Islet precursor cell (in vitro differentiated cells): ENCODE data around the gene FCMR.

Experiments
- DNase-seq: peaks from one replicate; pipeline ENCODE4 v3.0.0-alpha.2; 2018

The FCMR gene, protein sequence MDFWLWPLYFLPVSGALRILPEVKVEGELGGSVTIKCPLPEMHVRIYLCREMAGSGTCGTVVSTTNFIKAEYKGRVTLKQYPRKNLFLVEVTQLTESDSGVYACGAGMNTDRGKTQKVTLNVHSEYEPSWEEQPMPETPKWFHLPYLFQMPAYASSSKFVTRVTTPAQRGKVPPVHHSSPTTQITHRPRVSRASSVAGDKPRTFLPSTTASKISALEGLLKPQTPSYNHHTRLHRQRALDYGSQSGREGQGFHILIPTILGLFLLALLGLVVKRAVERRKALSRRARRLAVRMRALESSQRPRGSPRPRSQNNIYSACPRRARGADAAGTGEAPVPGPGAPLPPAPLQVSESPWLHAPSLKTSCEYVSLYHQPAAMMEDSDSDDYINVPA

GRCh38 chr1:206921772-206922265, at the start of gene FCMR:
FCMR (minus strand) TSS chr1:206921941; CDS start chr1:206921854, 87 bp downstream.
- no peak for DNase-seq

GRCh38 chr1:206971029-206971655, 49.4 kb upstream of the FCMR start:
- DNase-seq: no peak

GRCh38 chr1:206970446-206970845, 48.7 kb upstream of the FCMR start, which contains the start of gene FCAMR:
FCAMR (minus strand) TSS chr1:206970460; CDS start chr1:206970125, 335 bp downstream.
- DNase-seq: peak; percentile 7

DNA sequence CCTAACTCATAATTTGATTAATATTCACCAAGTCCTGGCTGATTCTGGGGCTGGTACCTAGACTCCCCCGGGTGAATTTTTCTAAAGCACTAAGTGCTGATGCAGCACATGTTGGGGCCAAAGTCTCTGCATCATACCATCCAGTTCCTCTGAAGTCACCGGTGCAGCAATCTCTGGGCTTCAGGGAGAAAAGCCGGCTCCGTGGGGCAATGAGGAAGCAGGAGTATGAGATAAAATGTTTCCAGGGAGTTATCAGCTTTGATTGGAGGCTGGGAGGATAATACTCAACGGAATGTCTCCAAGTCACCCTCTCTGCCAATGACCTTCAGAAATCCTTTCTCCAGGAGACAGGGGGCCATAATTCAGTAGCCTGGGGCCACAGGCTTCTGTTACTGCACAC, 47.3 kb upstream of the FCMR start:
- DNase-seq: no peak

DNA sequence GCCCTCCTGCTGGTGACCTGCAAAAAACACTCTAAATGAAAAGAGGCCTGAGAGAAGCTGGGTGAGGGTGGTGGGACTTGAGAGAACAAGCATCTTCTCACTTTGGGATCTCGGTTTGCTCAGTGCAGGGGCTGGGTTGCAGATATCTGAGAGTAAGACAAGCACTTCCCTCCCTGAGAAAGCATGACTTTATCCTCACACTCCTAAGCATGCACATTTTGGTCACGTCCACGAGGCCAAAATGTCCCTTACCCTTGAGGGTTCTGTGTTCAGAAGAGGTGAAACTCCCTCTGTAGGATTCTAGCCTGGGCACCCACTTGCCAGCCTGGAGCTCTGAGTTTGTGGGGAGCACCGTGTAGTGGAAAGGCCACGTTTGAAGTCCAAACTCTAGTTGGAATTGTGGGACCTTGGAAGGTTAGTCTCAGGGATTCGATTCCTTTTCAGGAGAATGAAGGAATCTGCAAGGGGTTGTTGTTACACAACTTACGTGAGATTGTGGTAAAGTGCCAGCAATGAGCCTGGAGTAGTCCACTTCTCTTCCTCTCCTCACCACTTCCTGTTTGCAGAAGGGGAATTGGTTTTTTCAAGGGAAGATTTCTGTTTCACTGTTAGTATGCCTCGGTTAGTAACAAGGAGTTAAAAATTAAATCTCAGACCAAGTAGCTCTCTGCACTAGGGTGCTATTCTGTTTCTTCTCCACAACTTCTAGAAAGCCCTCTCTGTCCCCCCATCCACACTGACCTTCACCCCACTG, 45.5 kb upstream of the FCMR start:
- DNase-seq: peak; percentile 32

GRCh38 chr1:206965781-206966180, 44.0 kb upstream of the FCMR start:
- DNase-seq: no peak

GRCh38 chr1:206963740-206964139, 42.0 kb upstream of the FCMR start:
- DNase-seq: no peak

GRCh38 chr1:206963119-206963712, 41.5 kb upstream of the FCMR start:
- no peak for DNase-seq

DNA sequence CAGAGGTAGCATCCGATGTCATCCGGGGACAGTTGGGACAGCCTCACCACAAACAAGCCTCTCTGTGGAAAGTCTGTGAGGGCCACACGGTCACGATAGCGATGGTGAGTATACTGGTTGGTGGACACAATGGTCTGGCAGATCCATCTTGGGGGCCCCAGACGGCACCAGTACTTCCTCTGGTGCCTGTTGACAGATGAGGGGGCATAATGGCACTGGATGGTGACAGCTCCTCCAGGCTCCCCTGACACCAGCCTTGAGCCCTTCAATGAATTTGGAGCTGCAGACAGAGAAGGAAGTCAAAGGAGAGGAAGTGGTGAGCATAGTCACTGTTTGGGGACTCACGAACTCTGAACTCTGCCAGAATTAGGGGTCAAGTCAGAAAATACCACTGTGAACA, 40.5 kb upstream of the FCMR start:
- DNase-seq: no peak

DNA sequence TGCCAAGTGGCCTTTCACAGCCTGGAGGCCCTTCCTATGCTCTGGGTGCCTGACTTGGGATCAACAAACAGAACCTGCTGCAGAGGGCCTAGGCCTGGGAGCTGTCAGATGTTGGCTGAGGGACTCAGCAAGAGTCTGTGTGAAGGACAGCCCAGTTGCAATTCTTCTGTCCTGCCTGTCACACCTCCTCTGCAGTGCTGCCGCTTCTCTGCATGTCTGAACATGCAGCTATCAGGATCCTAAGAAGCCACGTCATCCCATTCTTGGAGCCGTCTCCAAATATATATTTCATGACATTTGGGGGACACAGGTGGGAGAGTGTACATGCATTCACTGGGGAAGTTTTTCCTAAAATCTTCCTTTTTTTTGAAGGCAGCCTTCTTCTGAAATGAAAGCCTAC, 39.9 kb upstream of the FCMR start:
- DNase-seq: no peak

DNA sequence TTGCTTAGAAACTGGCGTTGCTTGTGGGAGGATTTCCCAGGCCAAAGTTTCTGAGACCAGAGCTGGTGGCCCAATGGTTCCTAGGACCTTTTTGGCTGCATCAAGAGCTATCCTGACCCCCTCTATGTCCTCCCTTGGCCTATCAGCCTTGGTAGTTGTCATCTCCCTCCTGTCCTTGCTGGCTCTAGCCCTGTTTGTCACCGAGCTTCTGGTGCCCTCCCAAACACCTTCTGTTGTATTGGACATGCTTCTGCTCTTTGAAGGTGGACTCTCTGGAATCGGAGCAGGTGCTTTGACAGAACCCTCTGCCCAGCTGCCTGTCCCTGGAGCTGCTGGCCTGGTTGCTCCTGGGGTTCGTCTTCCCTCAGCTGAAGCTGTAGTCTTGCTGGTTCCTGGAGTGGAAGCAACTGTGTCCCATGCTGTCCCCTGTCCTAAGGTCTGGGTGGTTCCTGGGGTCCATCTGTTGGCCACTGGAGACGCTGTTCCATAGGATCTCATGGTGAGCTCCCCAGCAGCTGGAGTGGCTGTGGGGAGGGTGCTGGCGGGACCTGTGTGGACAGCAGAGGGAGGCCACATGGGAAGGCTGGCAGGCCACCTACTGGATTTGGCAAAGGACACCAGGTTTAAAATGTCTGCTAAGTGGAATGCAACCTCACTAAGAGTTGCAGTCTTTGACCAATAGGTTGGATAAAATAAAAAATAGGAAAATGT, 39.1 kb upstream of the FCMR start:
- DNase-seq: no peak

DNA sequence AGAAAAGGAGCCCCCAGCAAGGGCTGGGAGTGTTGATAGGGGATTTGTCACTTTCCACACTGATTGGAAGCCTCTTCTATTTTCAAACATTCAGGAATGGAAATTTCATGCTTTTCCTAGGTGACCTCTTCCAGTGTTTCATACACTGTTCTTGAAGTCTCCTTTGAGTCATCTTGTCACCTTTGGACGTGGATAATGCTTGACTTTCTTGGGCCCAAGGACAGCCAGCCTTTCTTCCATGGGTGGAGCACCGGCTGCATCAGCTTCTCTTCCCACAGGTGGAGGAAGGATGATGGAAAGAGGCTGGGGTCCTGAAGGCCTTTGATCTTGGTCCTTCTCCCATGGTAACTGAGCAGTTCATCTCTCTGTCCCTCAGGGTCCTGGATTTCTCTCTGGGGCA, 36.4 kb upstream of the FCMR start:
- DNase-seq: no peak

DNA sequence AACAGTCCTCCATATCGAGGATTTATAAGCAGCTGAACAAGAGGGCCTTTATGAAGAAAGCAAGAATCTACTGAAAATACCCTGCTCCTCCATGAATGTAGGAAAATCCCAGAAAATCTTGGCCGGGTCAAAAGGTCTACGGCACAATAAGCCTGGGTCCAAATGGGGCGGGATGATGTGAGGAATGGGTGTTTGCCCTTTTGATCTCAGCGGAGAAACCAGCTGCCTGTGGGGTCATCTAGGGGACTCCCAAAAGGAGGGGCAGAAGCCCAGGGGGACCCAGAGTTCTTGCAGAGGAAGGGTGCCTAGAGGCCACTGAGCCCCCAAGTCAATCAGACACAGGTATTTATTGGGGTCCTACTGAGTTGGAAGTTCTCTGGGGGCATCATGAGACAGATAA, 35.9 kb upstream of the FCMR start:
- no peak for DNase-seq

- DNase-seq: no peak
Observed at GRCh38 chr1:206955476-206956451, 34.0 kb upstream of the FCMR start.

DNA sequence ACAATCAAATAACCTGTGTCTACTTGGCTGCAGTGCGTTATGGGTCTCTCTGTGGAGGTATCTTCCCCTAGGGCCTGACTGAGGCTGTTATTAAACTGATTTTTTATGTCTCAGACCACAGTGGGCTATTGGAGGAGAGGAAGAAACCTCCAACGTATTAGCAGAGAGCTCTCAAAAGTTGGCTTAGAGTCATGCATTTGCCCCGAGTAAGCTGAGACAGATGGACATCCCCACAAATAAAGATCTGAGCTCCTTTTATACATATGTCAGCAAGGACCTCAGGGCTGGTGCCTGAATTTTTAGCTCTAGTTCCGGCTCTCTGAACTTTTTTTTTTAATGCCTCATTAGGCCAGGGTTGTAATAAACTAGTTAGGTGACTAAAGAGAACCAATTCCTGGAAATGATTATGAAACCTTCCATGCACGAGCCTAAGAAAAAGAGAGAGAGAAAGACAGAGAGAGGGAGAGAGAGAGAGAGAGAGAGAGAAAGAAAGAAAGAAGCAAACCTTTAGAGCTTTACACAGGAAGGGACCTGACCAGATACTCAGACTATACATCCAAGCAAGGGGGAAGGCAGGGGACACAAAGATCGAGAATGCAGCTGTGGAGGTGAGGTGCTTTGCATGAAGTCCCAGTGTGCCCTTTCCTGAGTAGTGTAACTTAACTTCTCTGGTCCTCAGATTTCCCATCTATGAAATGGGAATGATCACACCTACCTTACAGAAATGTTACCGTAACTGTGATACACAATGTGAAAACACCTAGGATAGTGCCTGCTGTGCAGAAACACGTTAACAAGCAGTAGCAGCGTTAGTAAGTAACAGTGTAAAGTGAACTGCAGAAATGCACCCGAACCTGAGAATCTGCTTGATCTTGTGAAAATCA, 33.0 kb upstream of the FCMR start:
- no peak for DNase-seq

- DNase-seq: no peak
Observed at GRCh38 chr1:206953626-206954025, 31.9 kb upstream of the FCMR start.

- DNase-seq: no peak
Observed at GRCh38 chr1:206953126-206953525, 31.4 kb upstream of the FCMR start.

- DNase-seq: no peak
Observed at GRCh38 chr1:206952171-206952570, 30.4 kb upstream of the FCMR start.

DNA sequence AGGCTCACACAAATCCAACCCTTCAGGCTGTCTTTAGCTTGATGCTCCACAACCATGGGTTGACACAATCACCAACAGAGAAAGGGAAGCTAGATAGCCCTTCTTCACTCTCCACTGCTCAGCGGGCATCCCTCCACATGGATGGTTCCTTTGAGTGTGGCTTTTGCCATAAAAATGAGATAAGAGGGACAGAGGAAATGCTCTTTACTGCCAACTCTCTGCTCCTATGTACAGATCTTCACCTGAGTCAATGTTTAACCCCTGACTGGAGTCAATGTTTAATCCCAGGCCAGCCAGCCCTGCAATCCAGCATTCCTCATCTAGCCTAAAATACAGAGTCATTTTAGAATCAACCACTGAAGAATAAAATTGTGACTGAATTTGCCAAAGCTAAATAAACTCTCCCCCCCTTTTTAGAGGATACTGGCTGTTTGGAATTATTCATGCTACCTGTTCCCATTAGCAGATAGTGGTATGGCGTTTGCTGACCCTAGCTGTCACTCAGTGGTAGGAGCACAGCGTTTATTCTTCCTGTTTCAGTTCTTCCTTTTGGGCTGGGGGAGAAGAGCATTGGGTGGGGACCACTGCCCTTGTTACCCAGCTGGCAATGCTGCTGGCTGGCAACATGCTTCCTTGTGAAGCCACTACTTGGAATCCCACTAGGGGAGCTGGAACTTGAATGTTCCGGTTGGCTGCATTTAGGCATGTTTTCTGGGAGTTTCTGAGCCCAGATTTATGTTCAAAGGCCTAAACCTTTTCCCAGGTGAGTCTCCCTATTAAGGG, 29.8 kb upstream of the FCMR start:
- no peak for DNase-seq
